GM12878 (cell line): Measurements from ENCODE around the gene NLGN3. TPM values are rescaled to one million over a fixed set of nuclear protein-coding genes. Genes with fewer than 3 reads are reported as not detected.

Experiments used
- ATAC-seq: fragments of 200-7000 bp; cut with Tn5 transposase; 3 replicates; pipeline ENCODE4 v1.9.1; 2020; ENCODE audit warnings: mild to moderate bottlenecking, moderate library complexity
- BruUV-seq: library from RNA; stranded (reverse); fragments of 400-500 nt; replicated peaks from 2 replicates; lab custom pipeline; 2021; lab: Mats Ljungman, UMichigan
- CTCF ChIA-PET: fragments of 300-600 bp; sonication (Branson Sonifier 250); formaldehyde crosslinking; extraction: SDS; loops from one replicate; lab custom pipeline; 2021; ENCODE audit warnings: inconsistent platforms; lab: Yijun Ruan, JAX
- POLR2A ChIA-PET: fragments of 350-600 bp; formaldehyde crosslinking; extraction: SDS; loops from one replicate; lab custom pipeline; 2021; ENCODE audit warnings: inconsistent platforms; lab: Charles Lee
- RAD21 ChIA-PET: fragments of 300-600 bp; sonication (Branson Sonifier 250); formaldehyde crosslinking; loops from one replicate; lab custom pipeline; 2023; ENCODE audit warnings: antibody characterized with exemption; ENCODE audit not compliant: unreplicated experiment; lab: Charles Lee
- SMC1A ChIA-PET: fragments of 300-600 bp; sonication (Branson Sonifier 250); formaldehyde crosslinking; loops from one replicate; lab custom pipeline; 2023; ENCODE audit not compliant: unreplicated experiment, uncharacterized antibody; lab: Charles Lee
- DNase-seq: peaks from one replicate; pipeline ENCODE4 v3.0.0-alpha.2; 2011; ENCODE audit warnings: low read depth, low spot score
- FAIRE-seq: peaks from 3 replicates; lab custom pipeline; 2011; peaks lifted over from hg19 to GRCh38; lab: Jason Lieb, UNC
- H2AFZ ChIP-seq: 2 replicates; pipeline ENCODE4 v1.6.0; 2011; ENCODE audit warnings: low read depth, low read length, control low read depth; ENCODE audit not compliant: control insufficient read depth
- H3K27ac ChIP-seq: 2 replicates; pipeline ENCODE4 v1.5.1; 2011; ENCODE audit warnings: control low read depth; ENCODE audit not compliant: control insufficient read depth, insufficient read depth
- H3K27me3 ChIP-seq, 2 experiments: replicated peaks in 1 of 2; 2 replicates each; pipeline versions ENCODE4 v1.6.0 to v1.6.1; 2011; ENCODE audit warnings: low read length in 1 of 2; ENCODE audit not compliant: control insufficient read depth in 2 of 2, insufficient read depth in 2 of 2
- H3K36me3 ChIP-seq, 2 experiments: 2 replicates each; pipeline ENCODE4 v1.5.1; 2011; ENCODE audit warnings: low read length in 1 of 2; ENCODE audit not compliant: control insufficient read depth in 2 of 2, insufficient read depth in 2 of 2
- H3K4me1 ChIP-seq: 2 replicates; pipeline ENCODE4 v1.6.1; 2011; ENCODE audit warnings: mild to moderate bottlenecking, low read length, moderate library complexity, mixed read lengths; ENCODE audit not compliant: control insufficient read depth, insufficient read depth
- H3K4me2 ChIP-seq: 2 replicates; pipeline ENCODE4 v1.6.0; 2011; ENCODE audit warnings: control low read depth; ENCODE audit not compliant: control insufficient read depth, insufficient read depth
- H3K4me3 ChIP-seq: fragments of 200-600 bp; sonication (generic); 2 replicates; pipeline ENCODE4 v1.5.1; 2016
- H3K79me2 ChIP-seq: 2 replicates; pipeline ENCODE4 v1.6.0; 2011; ENCODE audit warnings: low read length; ENCODE audit not compliant: control insufficient read depth, insufficient read depth
- H3K9ac ChIP-seq: 2 replicates; pipeline ENCODE4 v1.8.0; 2011; ENCODE audit warnings: low read length, control low read depth, mixed read lengths; ENCODE audit not compliant: control insufficient read depth, insufficient read depth
- H3K9me3 ChIP-seq: replicated peaks from 3 replicates; pipeline ENCODE4 v1.5.1; 2011; ENCODE audit warnings: mild to moderate bottlenecking, low read length; ENCODE audit not compliant: control insufficient read depth, insufficient read depth
- H4K20me1 ChIP-seq: 2 replicates; pipeline ENCODE4 v1.6.0; 2011; ENCODE audit not compliant: control insufficient read depth, insufficient read depth
- E2F4 ChIP-seq: IDR thresholded peaks from 2 replicates; pipeline ENCODE4 v1.6.1; 2012; ENCODE audit warnings: low read depth, low read length, improper control_type of control experiment
- EZH2 ChIP-seq: IDR thresholded peaks from 2 replicates; pipeline ENCODE4 v1.6.1; 2012; ENCODE audit warnings: low read depth, mild to moderate bottlenecking, control low read depth, inconsistent platforms, low read length, borderline replicate concordance; ENCODE audit not compliant: control insufficient read depth
- MTA2 ChIP-seq: fragments of 450-650 bp; IDR thresholded peaks from 2 replicates; pipeline ENCODE4 v1.6.1; 2016; ENCODE audit warnings: low read depth, mild to moderate bottlenecking, moderate library complexity
- ZNF592 ChIP-seq: fragments of 450-650 bp; IDR thresholded peaks from 2 replicates; pipeline ENCODE4 v1.6.1; 2017; ENCODE audit warnings: mild to moderate bottlenecking, moderate library complexity
- WGBS: methylation state at CpG from one replicate; pipeline ENCODE4 v1.1.6; 2016; ENCODE audit warnings: low lambda C conversion rate; ENCODE audit not compliant: insufficient replicate concordance, insufficient coverage; ENCODE audit errors: missing lambda C conversion rate; 5-methylcytosine and 5-hydroxymethylcytosine counted together
- in situ Hi-C: fragments of 300-500 bp; cut with MboI; formaldehyde crosslinking; loops from 9 replicates; pipeline ENCODE4 v1.14.3; 2018; ENCODE audit warnings: mixed read lengths
- intact Hi-C: fragments of 100-400 bp; cut with micrococcal nuclease; formaldehyde crosslinking; loops from one replicate; pipeline ENCODE4 v1.14.2; 2022; ENCODE audit not compliant: unreplicated experiment
- polyA plus RNA-seq, 11 experiments: library from polyadenylated mRNA; depleted of rRNA in 4 of 11; unstranded in 6 of 11; stranded (reverse) in 5 of 11; fragments of >200 nt; fragmentation: Nextera tagmentation in 4 of 11; fragmentation: Illumina TruSeq in 1 of 11; extraction: Ambion mirVana in 4 of 11; extraction: Trizol in 1 of 11; gene quantifications; 1 replicate in 1 of 11; 2 replicates in 10 of 11; pipeline versions ENCODE4 v1.2.1 to v1.2.3, GENCODE V29; 2011 to 2016; ENCODE audit warnings: inconsistent platforms in 2 of 11, missing spikeins in 2 of 11, low read depth in 1 of 11
- total RNA-seq, 4 experiments: library from RNA; depleted of rRNA in 3 of 4; stranded (reverse); fragments of >200 nt in 3 of 4; fragmentation: Illumina TruSeq in 1 of 4; extraction: Trizol in 1 of 4; gene quantifications; 2 replicates each; pipeline versions ENCODE4 v1.2.1 to v1.2.3, GENCODE V29; 2013 to 2021

NLGN3 gene
- total and polyA plus RNA-seq, 10 of the 15 experiments (the other 5 are each of a cell fraction or from before 2014, with no cell fraction given), result 0.07 to 0.73 (median 0.28) TPM

- FAIRE-seq, result no peak
- POLR2A ChIA-PET, result no interaction called here
- intact Hi-C loops (no loop called here), in situ Hi-C loops (no loop called here)
- Histone ChIP-seq H3K27me3 (no peaks in the 10 kb centered on the region), H3K4me2 (no peak overlapping the region), H3K9ac (no peak overlapping the region), H3K36me3 (no peaks in the 10 kb centered on the region; a peak in 2 of 4 replicates), H4K20me1 (no peaks in the 10 kb centered on the region), H3K79me2 (no peaks in the 10 kb centered on the region), H3K4me1 (no peaks in the 10 kb centered on the region), H3K9me3 (no peaks in the 10 kb centered on the region), H3K4me3 (no peak overlapping the region), H2AFZ (no peak overlapping the region), H3K27ac (no peak overlapping the region)
- no peak for DNase-seq
- RAD21 ChIA-PET, result no interaction called here
- WGBS, result 58% methylated on average over 4 of the region's 5 CpGs
- CTCF ChIA-PET, result interaction anchor here (0.8 kb wide), 1 partner anchor 8 kb away, joined by 3 read pairs; no protein-coding TSS in a partner anchor
- no peak for ATAC-seq
- no TSS peak for BruUV-seq
- TF ChIP-seq ZNF592 (no peak), E2F4 (no peak), MTA2 (no peak), EZH2 (no peak)
- SMC1A ChIA-PET, result no interaction called here
These were observed 26.0 kb downstream of the NLGN3 start for GRCh38 chrX:71170660-71171059.
